Spinal cord (tissue), 10 donors: ENCODE results near the gene SMCHD1. TPM values are rescaled to one million over a fixed set of nuclear protein-coding genes. Genes with fewer than 3 reads are reported as not detected.
"Not testable (repeated sequence)": the region's sequence is repeated elsewhere in the genome, so short reads cannot be mapped to it uniquely, and the experiment has no call there.

Experiments used
- DNase-seq, 6 donors: peaks; one replicate each; pipeline versions ENCODE4 v3.0.0 to v3.0.0-alpha.2; 2013 to 2015; ENCODE audit warnings: low spot score in 6 of 6, low read depth in 4 of 6
- H3K27ac ChIP-seq: one replicate; pipeline ENCODE4 v1.5.1; 2013; ENCODE audit warnings: low read depth, low read length, control low read depth
- H3K27me3 ChIP-seq: one replicate; pipeline ENCODE4 v1.6.1; 2013; ENCODE audit warnings: low read length; ENCODE audit not compliant: control insufficient read depth, insufficient read depth
- H3K36me3 ChIP-seq: one replicate; pipeline ENCODE4 v1.6.1; 2013; ENCODE audit warnings: low read length; ENCODE audit not compliant: control insufficient read depth, insufficient read depth
- H3K4me1 ChIP-seq: one replicate; pipeline ENCODE4 v1.6.1; 2013; ENCODE audit warnings: low read length; ENCODE audit not compliant: control insufficient read depth, insufficient read depth
- H3K4me3 ChIP-seq: one replicate; pipeline ENCODE4 v1.5.1; 2013; ENCODE audit warnings: low read depth, low read length, control low read depth
- H3K9me3 ChIP-seq: one replicate; pipeline ENCODE4 v1.6.1; 2013; ENCODE audit warnings: low read length; ENCODE audit not compliant: control insufficient read depth, insufficient read depth
- WGBS: methylation state at CpG from one replicate; pipeline ENCODE4 v1.1.5; 2013; ENCODE audit warnings: missing lambda C conversion rate; ENCODE audit not compliant: insufficient coverage; 5-methylcytosine and 5-hydroxymethylcytosine counted together
- polyA plus RNA-seq, 2 donors: library from polyadenylated mRNA; unstranded; fragments of 120-200 nt; gene quantifications; one replicate each; pipeline ENCODE4 v1.2.1, GENCODE V29; 2013; ENCODE audit not compliant: insufficient read length in 2 of 2
- total RNA-seq, 2 donors: library from RNA; depleted of rRNA in 1 of 2; stranded (reverse); fragments of 120-200 nt in 1 of 2; fragments of >200 nt in 1 of 2; gene quantifications; one replicate each; pipeline versions ENCODE4 v1.2.3 to v1.2.4, GENCODE V29; 2013 to 2014
- donor health status: healthy.

The SMCHD1 gene
- total and polyA plus RNA-seq, 4 donors, result 39.1 to 189 (median 66.8) TPM

- Histone ChIP-seq H3K27ac (no peak overlapping the region), H3K4me1 (no peaks in the 10 kb centered on the region), H3K9me3 (peaks cover 1% of the 10 kb centered on the region), H3K4me3 (no peak overlapping the region), H3K27me3 (no peaks in the 10 kb centered on the region), H3K36me3 (peaks cover 7% of the 10 kb centered on the region)
- WGBS, result no CpG with 5 or more reads among the region's 3 CpGs
- DNase-seq, result no peak
These were observed 81.3 kb downstream of the SMCHD1 start for GRCh38 chr18:2736823-2737222.

GRCh38 chr18:2740082-2740481 lies 84.6 kb downstream of the SMCHD1 start:
- H3K9me3 ChIP-seq, H3K4me3 ChIP-seq, H3K4me1 ChIP-seq, H3K36me3 ChIP-seq, DNase-seq, H3K27ac ChIP-seq, H3K27me3 ChIP-seq: not testable (repeated sequence)
- no CpG with 5 or more reads among the region's 3 CpGs for WGBS

- H3K9me3 ChIP-seq, result no peaks in the 10 kb centered on the region
- no peaks in the 10 kb centered on the region for H3K27me3 ChIP-seq
- no peak overlapping the region for H3K4me3 ChIP-seq
- peaks cover 5% of the 10 kb centered on the region for H3K36me3 ChIP-seq
- no peaks in the 10 kb centered on the region for H3K4me1 ChIP-seq
- no peak overlapping the region for H3K27ac ChIP-seq
- DNase-seq, result no peak
These were observed 90.7 kb downstream of the SMCHD1 start for GRCh38 chr18:2746274-2746673.

GRCh38 chr18:2758309-2758708 lies 102.8 kb downstream of the SMCHD1 start:
- Histone ChIP-seq H3K4me3 (no peak overlapping the region), H3K9me3 (no peaks in the 10 kb centered on the region), H3K4me1 (no peaks in the 10 kb centered on the region), H3K36me3 (peaks cover 9% of the 10 kb centered on the region), H3K27me3 (no peaks in the 10 kb centered on the region), H3K27ac (no peak overlapping the region)
- no CpG with 5 or more reads among the region's 1 CpG for WGBS
- DNase-seq, result no peak

- peaks cover 8% of the 10 kb centered on the region for H3K36me3 ChIP-seq
- no peaks in the 10 kb centered on the region for H3K9me3 ChIP-seq
- no peak overlapping the region for H3K4me3 ChIP-seq
- H3K27me3 ChIP-seq, result no peaks in the 10 kb centered on the region
- no peak overlapping the region for H3K27ac ChIP-seq
- WGBS, result no CpG with 5 or more reads among the region's 2 CpGs
- H3K4me1 ChIP-seq, result no peaks in the 10 kb centered on the region
- DNase-seq, result no peak
These were observed 119.1 kb downstream of the SMCHD1 start for GRCh38 chr18:2774669-2775068.

GRCh38 chr18:2776601-2777000 lies 121.1 kb downstream of the SMCHD1 start:
- no peak overlapping the region for H3K27ac ChIP-seq
- H3K36me3 ChIP-seq, result peaks cover 8% of the 10 kb centered on the region
- H3K27me3 ChIP-seq, result no peaks in the 10 kb centered on the region
- H3K4me1 ChIP-seq, result no peaks in the 10 kb centered on the region
- no peak for DNase-seq
- no CpG with 5 or more reads among the region's 3 CpGs for WGBS
- no peak overlapping the region for H3K4me3 ChIP-seq
- H3K9me3 ChIP-seq, result no peaks in the 10 kb centered on the region

GRCh38 chr18:2777241-2777640 lies 121.7 kb downstream of the SMCHD1 start:
- no peaks in the 10 kb centered on the region for H3K4me1 ChIP-seq
- H3K27me3 ChIP-seq, result no peaks in the 10 kb centered on the region
- peaks cover 8% of the 10 kb centered on the region for H3K36me3 ChIP-seq
- H3K27ac ChIP-seq, result no peak overlapping the region
- H3K4me3 ChIP-seq, result no peak overlapping the region
- no peaks in the 10 kb centered on the region for H3K9me3 ChIP-seq
- no peak for DNase-seq

GRCh38 chr18:2780750-2781149 lies 125.2 kb downstream of the SMCHD1 start:
- Histone ChIP-seq H3K4me3 (no peak overlapping the region), H3K4me1 (no peaks in the 10 kb centered on the region), H3K9me3 (no peaks in the 10 kb centered on the region), H3K36me3 (peaks cover 3% of the 10 kb centered on the region), H3K27me3 (no peaks in the 10 kb centered on the region), H3K27ac (no peak overlapping the region)
- WGBS, result 93% methylated on average over 2 of the region's 3 CpGs
- DNase-seq, result no peak

- no peak for DNase-seq
- peaks cover 15% of the 10 kb centered on the region for H3K36me3 ChIP-seq
- no peaks in the 10 kb centered on the region for H3K27me3 ChIP-seq
- no peaks in the 10 kb centered on the region for H3K4me1 ChIP-seq
- no peak overlapping the region for H3K4me3 ChIP-seq
- H3K9me3 ChIP-seq, result no peaks in the 10 kb centered on the region
- H3K27ac ChIP-seq, result no peak overlapping the region
These were observed 131.7 kb downstream of the SMCHD1 start for GRCh38 chr18:2787225-2787624.

GRCh38 chr18:2792395-2792794 lies 136.9 kb downstream of the SMCHD1 start:
- Histone ChIP-seq H3K27me3 (no peaks in the 10 kb centered on the region), H3K27ac (no peak overlapping the region), H3K36me3 (peaks cover 9% of the 10 kb centered on the region), H3K4me1 (no peaks in the 10 kb centered on the region), H3K9me3 (no peaks in the 10 kb centered on the region), H3K4me3 (no peak overlapping the region)
- no peak for DNase-seq
- no CpG with 5 or more reads among the region's 2 CpGs for WGBS
